Mammary epithelial cell (primary cell): ENCODE results near the gene TDRD10.

ENCODE experiments used
- EZH2 ChIP-seq: IDR thresholded peaks from 2 replicates; pipeline ENCODE4 v1.6.1; 2012; ENCODE audit warnings: low read length, inconsistent platforms, borderline replicate concordance
- TF ChIP-seq, protein P1 (sequence below), 2 donors: IDR thresholded peaks in 1 of 2; conservative IDR thresholded peaks in 1 of 2; 2 replicates each; pipeline ENCODE4 v1.5.1; 2011 to 2012; ENCODE audit warnings: inconsistent platforms in 2 of 2, low read length in 2 of 2, mild to moderate bottlenecking in 2 of 2, control low read depth in 1 of 2, low read depth in 1 of 2; ENCODE audit not compliant: insufficient read depth in 1 of 2; ENCODE audit errors: extremely low read depth in 1 of 2

DNA sequence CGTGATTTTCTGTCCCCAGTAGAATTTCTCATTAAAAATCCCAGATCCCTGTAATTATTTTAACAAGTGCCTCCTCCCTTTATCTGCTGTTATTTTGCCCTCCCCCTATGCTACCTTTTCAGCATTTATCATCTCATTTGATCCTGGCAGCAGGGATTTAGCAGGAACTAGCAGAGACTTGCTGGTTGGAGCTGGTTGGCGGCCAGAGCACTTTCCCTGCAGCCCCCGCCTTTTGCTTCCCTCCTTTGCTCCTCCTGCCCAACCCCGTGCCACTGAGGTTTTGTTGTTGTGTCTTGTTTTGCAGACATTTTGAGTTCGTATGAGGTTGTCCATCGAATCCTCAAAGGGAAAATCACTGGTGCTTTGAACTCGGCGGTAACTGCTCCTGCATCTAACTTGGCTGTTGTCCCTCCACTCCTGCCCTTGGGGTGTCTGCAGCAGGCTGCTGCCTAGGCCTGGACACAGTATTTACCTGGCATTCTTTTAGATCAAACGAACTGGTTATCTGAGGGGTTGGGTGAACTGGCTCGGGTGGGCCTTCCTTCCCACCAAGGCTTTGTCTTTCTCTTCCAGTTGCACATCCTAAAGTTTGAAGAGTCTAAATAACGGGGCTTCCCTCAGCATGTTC is 45.2 kb downstream of the TDRD10 start:
- no peak for TF ChIP-seq EZH2
- TF ChIP-seq, protein P1, sequence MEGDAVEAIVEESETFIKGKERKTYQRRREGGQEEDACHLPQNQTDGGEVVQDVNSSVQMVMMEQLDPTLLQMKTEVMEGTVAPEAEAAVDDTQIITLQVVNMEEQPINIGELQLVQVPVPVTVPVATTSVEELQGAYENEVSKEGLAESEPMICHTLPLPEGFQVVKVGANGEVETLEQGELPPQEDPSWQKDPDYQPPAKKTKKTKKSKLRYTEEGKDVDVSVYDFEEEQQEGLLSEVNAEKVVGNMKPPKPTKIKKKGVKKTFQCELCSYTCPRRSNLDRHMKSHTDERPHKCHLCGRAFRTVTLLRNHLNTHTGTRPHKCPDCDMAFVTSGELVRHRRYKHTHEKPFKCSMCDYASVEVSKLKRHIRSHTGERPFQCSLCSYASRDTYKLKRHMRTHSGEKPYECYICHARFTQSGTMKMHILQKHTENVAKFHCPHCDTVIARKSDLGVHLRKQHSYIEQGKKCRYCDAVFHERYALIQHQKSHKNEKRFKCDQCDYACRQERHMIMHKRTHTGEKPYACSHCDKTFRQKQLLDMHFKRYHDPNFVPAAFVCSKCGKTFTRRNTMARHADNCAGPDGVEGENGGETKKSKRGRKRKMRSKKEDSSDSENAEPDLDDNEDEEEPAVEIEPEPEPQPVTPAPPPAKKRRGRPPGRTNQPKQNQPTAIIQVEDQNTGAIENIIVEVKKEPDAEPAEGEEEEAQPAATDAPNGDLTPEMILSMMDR (conservative IDR thresholded peaks at IDR 0.05 in 1 of 2, IDR thresholded peaks at IDR 0.05 in 1 of 2; ENCODE audit: extremely low read depth in 1 of 2, insufficient read depth in 1 of 2, low read depth in 1 of 2, low read length in 2 of 2): no peak
